Liver (tissue), 3 donors: Measurements from ENCODE around the gene ANKRD33B.

Experiments used
- TAF1 ChIP-seq: conservative IDR thresholded peaks from 2 replicates; pipeline ENCODE4 v1.6.1; 2016; ENCODE audit warnings: antibody characterized with exemption, mild to moderate bottlenecking
- TF ChIP-seq, protein P1 (sequence below): fragments of 150-350 bp; IDR thresholded peaks from 2 replicates; pipeline ENCODE4 v1.5.1; 2017; ENCODE audit warnings: improper control_type of control experiment, low read depth, low read length; ENCODE audit not compliant: missing input control
- TF ChIP-seq, protein P2 (sequence below): IDR thresholded peaks from 2 replicates; pipeline ENCODE4 v1.6.1; 2016; ENCODE audit warnings: antibody characterized with exemption
- donor health status: healthy.
- donor health status: healthy.

DNA sequence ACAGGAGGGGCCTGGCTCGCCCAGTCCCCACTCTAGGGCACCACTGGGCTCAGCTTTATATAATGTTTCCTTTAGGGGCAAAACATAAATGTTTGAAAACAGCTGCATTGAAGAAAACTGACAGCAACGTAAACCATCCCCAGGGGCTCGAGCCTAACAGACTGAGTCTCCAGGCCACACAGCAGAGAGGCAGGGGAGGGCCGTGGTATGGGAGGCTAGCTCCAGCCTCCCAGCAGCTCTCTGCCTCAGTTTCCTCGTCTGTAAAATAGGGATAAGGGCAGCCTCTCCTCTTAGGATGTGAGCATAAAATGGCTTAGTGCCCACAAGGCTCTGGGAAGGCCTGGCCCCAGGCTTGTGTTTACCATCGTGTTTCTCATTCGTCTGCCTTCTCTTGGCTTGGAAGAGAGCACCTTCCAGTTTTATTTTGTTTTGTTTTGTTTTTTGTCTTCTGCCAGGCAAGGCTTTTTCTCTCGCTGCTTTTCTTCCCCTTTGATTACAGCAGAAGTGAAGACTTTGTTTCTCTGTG is 2.7 kb downstream of the ANKRD33B start:
- TF ChIP-seq, protein P1, sequence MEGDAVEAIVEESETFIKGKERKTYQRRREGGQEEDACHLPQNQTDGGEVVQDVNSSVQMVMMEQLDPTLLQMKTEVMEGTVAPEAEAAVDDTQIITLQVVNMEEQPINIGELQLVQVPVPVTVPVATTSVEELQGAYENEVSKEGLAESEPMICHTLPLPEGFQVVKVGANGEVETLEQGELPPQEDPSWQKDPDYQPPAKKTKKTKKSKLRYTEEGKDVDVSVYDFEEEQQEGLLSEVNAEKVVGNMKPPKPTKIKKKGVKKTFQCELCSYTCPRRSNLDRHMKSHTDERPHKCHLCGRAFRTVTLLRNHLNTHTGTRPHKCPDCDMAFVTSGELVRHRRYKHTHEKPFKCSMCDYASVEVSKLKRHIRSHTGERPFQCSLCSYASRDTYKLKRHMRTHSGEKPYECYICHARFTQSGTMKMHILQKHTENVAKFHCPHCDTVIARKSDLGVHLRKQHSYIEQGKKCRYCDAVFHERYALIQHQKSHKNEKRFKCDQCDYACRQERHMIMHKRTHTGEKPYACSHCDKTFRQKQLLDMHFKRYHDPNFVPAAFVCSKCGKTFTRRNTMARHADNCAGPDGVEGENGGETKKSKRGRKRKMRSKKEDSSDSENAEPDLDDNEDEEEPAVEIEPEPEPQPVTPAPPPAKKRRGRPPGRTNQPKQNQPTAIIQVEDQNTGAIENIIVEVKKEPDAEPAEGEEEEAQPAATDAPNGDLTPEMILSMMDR = no peak
- TF ChIP-seq, protein P2, sequence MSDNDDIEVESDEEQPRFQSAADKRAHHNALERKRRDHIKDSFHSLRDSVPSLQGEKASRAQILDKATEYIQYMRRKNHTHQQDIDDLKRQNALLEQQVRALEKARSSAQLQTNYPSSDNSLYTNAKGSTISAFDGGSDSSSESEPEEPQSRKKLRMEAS = no peak
- no peak for TF ChIP-seq TAF1
